Left ventricle myocardium inferior (tissue), 1 donor: ENCODE measurements around the gene ZMAT5. TPM values are rescaled to one million over a fixed set of nuclear protein-coding genes. Genes with fewer than 3 reads are reported as not detected.

Experiments
- DNase-seq: peaks from one replicate; pipeline ENCODE4 v3.0.0-alpha.2; 2020
- H3K27ac ChIP-seq: fragments of 200-600 bp; replicated peaks from 2 replicates; pipeline ENCODE4 v1.8.0; 2021
- H3K27me3 ChIP-seq: fragments of 200-600 bp; 2 replicates; pipeline ENCODE4 v1.8.0; 2021; ENCODE audit warnings: low read depth
- H3K36me3 ChIP-seq: fragments of 200-600 bp; 2 replicates; pipeline ENCODE4 v1.8.0; 2021
- H3K4me1 ChIP-seq: fragments of 200-600 bp; 2 replicates; pipeline ENCODE4 v1.8.0; 2021
- H3K4me3 ChIP-seq: fragments of 200-600 bp; 2 replicates; pipeline ENCODE4 v1.8.0; 2021; ENCODE audit warnings: mild to moderate bottlenecking, moderate library complexity
- H3K9me3 ChIP-seq: fragments of 200-600 bp; replicated peaks from 2 replicates; pipeline ENCODE4 v1.8.0; 2021
- intact Hi-C: fragments of 100-400 bp; cut with micrococcal nuclease; formaldehyde crosslinking; loops from one replicate; pipeline ENCODE4 v1.11.0; 2022
- total RNA-seq: library from RNA; stranded (reverse); fragmentation: NEBNext Ultra II Directional; extraction: Animal tissue kit (Norgen Biotek cat#: 25700); gene quantifications from one replicate; pipeline ENCODE4 v1.2.1, GENCODE V29; 2021
- TF ChIP-seq, protein P1 (sequence below): fragments of 200-600 bp; IDR thresholded peaks from 2 replicates; pipeline ENCODE4 v1.8.0; 2021; ENCODE audit warnings: antibody characterized with exemption, mild to moderate bottlenecking, borderline replicate concordance
- donor health status: DM: no; HTN: yes; CAD: no; lungs with severe emphysema.

Gene ZMAT5
- total RNA-seq, 1 donor from 2014 or later, result 20.6 TPM

DNA sequence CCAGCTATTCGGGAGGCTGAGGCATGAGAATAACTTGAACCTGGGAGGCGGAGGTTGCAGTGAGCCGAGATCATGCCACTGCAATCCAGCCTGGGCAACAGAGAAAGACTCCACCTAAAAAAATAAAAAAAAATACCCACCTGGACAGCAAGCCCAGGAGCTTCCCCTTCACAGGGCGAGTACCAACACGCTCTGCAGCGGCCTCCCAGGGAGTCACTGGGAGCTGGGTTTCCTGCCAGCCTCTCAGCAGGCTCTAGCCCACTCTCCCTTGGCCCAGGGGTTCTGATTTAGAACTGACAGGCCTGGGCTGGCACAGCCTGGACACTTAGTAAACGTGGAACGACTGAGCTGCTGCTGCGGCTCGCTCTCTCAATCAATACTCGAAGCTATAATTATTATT lies 49.0 kb downstream of the ZMAT5 start:
- no peak overlapping the region for H3K27ac ChIP-seq
- no peak for DNase-seq
- H3K36me3 ChIP-seq, result no peaks in the 10 kb centered on the region
- TF ChIP-seq, protein P1, sequence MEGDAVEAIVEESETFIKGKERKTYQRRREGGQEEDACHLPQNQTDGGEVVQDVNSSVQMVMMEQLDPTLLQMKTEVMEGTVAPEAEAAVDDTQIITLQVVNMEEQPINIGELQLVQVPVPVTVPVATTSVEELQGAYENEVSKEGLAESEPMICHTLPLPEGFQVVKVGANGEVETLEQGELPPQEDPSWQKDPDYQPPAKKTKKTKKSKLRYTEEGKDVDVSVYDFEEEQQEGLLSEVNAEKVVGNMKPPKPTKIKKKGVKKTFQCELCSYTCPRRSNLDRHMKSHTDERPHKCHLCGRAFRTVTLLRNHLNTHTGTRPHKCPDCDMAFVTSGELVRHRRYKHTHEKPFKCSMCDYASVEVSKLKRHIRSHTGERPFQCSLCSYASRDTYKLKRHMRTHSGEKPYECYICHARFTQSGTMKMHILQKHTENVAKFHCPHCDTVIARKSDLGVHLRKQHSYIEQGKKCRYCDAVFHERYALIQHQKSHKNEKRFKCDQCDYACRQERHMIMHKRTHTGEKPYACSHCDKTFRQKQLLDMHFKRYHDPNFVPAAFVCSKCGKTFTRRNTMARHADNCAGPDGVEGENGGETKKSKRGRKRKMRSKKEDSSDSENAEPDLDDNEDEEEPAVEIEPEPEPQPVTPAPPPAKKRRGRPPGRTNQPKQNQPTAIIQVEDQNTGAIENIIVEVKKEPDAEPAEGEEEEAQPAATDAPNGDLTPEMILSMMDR, result no peak
- no peak overlapping the region for H3K4me3 ChIP-seq
- no peaks in the 10 kb centered on the region for H3K9me3 ChIP-seq
- H3K27me3 ChIP-seq, result peaks cover 92% of the 10 kb centered on the region
- peaks cover 4% of the 10 kb centered on the region for H3K4me1 ChIP-seq
- intact Hi-C loops, result no loop called here

DNA sequence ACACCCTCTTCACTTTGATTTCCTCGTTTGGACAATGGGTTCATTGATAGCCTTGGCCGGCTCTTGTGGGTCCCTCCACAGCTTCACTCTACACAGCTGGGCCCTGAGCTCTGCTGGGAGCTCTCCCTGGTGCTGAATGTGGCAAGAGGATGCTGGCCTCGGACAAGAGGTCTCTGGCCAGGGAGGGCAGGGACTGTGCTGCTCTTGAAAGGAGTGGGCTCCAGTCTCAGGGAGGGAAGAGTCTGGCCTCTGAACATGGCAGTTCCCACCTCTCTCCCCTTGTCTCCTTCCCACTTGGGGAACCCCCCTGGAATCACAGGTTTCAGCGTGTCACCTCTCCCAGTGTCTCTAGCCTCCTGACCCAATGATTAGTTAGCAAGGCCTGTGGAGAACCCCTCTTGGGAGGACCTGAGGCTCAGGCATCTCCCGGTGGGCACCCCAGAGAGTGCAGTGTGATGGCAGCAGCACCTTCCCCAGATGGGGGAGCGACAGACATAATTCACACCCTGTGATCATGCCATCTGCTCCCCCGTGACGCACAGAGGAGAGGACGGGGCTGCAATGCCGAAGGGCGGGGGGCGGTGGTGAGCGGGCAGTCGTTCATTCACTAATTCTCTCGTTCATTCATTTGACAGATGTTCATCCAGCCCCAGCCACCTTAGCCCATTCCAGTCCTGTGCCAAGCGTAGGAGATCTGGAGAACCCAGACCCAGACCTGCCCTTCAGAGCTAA lies 49.8 kb downstream of the ZMAT5 start:
- DNase-seq, result peak; percentile 43
- peaks cover 92% of the 10 kb centered on the region for H3K27me3 ChIP-seq
- TF ChIP-seq, protein P1, result no peak

DNA sequence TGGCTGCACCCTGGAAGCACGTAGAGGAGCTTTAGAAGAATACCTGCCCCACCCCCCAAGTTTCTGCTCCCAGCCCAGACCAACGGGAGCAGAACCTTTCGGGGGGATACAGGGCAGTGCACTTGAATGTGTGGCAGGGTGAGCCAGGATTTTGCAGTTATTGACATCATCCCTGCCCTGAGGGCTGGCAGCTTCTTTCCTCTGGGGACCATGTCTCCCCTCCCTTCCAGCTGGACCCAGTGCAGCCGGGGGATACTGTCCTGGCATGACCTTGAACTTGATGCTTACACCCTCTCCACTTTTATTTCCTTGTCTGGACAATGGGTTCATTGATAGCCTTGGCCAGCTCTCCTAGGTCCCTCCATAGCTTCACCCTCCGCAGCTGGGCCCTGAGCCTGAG lies 51.1 kb downstream of the ZMAT5 start:
- TF ChIP-seq, protein P1, result no peak
- peaks cover 88% of the 10 kb centered on the region for H3K27me3 ChIP-seq
- no peaks in the 10 kb centered on the region for H3K36me3 ChIP-seq
- no peak overlapping the region for H3K4me3 ChIP-seq
- no peak overlapping the region for H3K27ac ChIP-seq
- intact Hi-C loops, result no loop called here
- H3K4me1 ChIP-seq, result peaks cover 9% of the 10 kb centered on the region
- H3K9me3 ChIP-seq, result no peaks in the 10 kb centered on the region
- DNase-seq, result no peak

More for the DNA sequence above, 49.8 kb downstream of the ZMAT5 start:
- no peak overlapping the region for H3K27ac ChIP-seq
- H3K4me1 ChIP-seq, result peaks cover 4% of the 10 kb centered on the region
- no peak overlapping the region for H3K4me3 ChIP-seq
- no peaks in the 10 kb centered on the region for H3K36me3 ChIP-seq
- no peaks in the 10 kb centered on the region for H3K9me3 ChIP-seq
- intact Hi-C loops, result no loop called here

DNA sequence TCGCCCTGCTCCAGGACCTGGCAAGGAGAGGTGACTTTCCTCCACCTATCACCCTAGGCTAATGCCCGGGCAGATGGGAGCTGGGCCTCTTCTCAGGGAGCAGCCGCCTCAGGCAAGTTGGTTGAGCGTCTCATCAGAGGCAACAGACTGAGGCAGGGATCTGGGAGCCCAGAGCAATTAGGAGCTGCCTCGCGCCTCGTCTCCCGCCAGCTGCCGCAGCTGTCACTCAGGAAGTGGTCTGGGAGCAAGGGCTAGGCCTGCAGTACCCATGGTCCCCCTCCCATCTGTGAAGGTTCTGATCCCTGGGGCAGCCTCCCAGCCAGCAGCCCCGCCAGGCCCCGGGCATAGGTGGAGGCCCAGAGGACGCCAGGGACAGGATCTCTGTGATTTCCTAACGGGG lies 51.6 kb downstream of the ZMAT5 start:
- H3K4me3 ChIP-seq, result no peak overlapping the region
- H3K4me1 ChIP-seq, result peaks cover 5% of the 10 kb centered on the region
- intact Hi-C loops, result no loop called here
- no peaks in the 10 kb centered on the region for H3K36me3 ChIP-seq
- H3K27ac ChIP-seq, result no peak overlapping the region
- DNase-seq, result no peak
- peaks cover 88% of the 10 kb centered on the region for H3K27me3 ChIP-seq
- TF ChIP-seq, protein P1, result no peak
- no peaks in the 10 kb centered on the region for H3K9me3 ChIP-seq

DNA sequence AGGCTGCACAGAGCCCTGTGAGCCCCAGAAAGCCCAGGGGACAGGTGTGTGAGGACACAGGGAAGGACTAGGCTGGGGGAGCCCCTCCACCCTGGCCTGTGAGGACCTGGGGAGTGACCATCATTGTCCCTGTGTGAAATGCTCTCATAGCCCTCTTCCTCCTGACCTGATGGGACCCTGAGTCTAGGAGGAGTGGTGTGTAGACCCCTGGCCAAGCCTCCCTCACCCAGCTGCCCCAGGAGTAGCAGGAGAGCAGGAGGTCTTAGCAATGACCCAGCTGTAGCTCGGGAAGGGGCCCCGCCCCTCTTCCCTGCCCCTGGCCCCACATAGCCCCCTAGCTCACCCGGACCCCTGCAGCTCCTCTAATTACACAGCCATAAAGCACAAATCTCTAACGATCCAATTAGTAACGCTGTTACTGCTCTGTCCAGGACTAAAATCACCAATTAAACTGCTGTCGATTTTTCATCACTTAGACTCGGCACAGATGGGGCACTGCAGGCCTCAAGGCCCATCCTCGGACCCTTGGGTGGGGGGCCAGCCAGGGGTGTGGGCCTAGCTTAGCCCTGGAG lies 53.6 kb downstream of the ZMAT5 start:
- H3K9me3 ChIP-seq, result no peaks in the 10 kb centered on the region
- H3K4me1 ChIP-seq, result peaks cover 5% of the 10 kb centered on the region
- intact Hi-C loops, result no loop called here
- DNase-seq, result no peak
- TF ChIP-seq, protein P1, result no peak
- no peak overlapping the region for H3K27ac ChIP-seq
- no peak overlapping the region for H3K4me3 ChIP-seq
- H3K36me3 ChIP-seq, result no peaks in the 10 kb centered on the region
- peaks cover 86% of the 10 kb centered on the region for H3K27me3 ChIP-seq
